Trophoblast cell (in vitro differentiated cells and primary cell): Measurements from ENCODE around the gene DNAL1.

Source experiments
- DNase-seq, 2 donors: peaks; one replicate each; pipeline ENCODE4 v3.0.0-alpha.2; 2016
- H2AFZ ChIP-seq: 2 replicates; pipeline ENCODE4 v1.6.1; 2013; ENCODE audit warnings: low read length, moderate library complexity, mild to moderate bottlenecking; ENCODE audit not compliant: insufficient read depth, poor library complexity
- H2AK5ac ChIP-seq: 2 replicates; pipeline ENCODE4 v1.6.1; 2013; ENCODE audit warnings: mild to moderate bottlenecking, low read length
- H2BK120ac ChIP-seq: 2 replicates; pipeline ENCODE4 v1.6.1; 2013; ENCODE audit warnings: low read length, mild to moderate bottlenecking, moderate library complexity; ENCODE audit not compliant: insufficient read depth, poor library complexity
- H2BK12ac ChIP-seq: 2 replicates; pipeline ENCODE4 v1.6.1; 2013; ENCODE audit warnings: mild to moderate bottlenecking, low read length, moderate library complexity
- H2BK5ac ChIP-seq: 2 replicates; pipeline ENCODE4 v1.6.1; 2013; ENCODE audit warnings: low read length, low read depth, moderate library complexity, mild to moderate bottlenecking; ENCODE audit not compliant: poor library complexity
- H3K14ac ChIP-seq: 2 replicates; pipeline ENCODE4 v1.6.1; 2013; ENCODE audit warnings: mild to moderate bottlenecking, low read length
- H3K18ac ChIP-seq: 2 replicates; pipeline ENCODE4 v1.6.1; 2013; ENCODE audit warnings: mild to moderate bottlenecking, low read length
- H3K23ac ChIP-seq: 2 replicates; pipeline ENCODE4 v1.6.1; 2013; ENCODE audit warnings: low read length
- H3K27ac ChIP-seq: 2 replicates; pipeline ENCODE4 v1.5.1; 2013; ENCODE audit warnings: low read depth, mild to moderate bottlenecking, inconsistent platforms, low read length, moderate library complexity
- H3K27me3 ChIP-seq: 2 replicates; pipeline ENCODE4 v1.6.1; 2013; ENCODE audit warnings: inconsistent platforms, mild to moderate bottlenecking, low read length, moderate library complexity; ENCODE audit not compliant: insufficient read depth
- H3K36me3 ChIP-seq, 2 experiments: 1 replicate in 1 of 2; 2 replicates in 1 of 2; pipeline ENCODE4 v1.6.1; 2013; ENCODE audit warnings: low read length in 2 of 2, mild to moderate bottlenecking in 2 of 2, moderate library complexity in 1 of 2; ENCODE audit not compliant: insufficient read depth in 2 of 2, control insufficient read depth in 1 of 2
- H3K4ac ChIP-seq: 2 replicates; pipeline ENCODE4 v1.6.1; 2013; ENCODE audit warnings: low read depth, mild to moderate bottlenecking, low read length, moderate library complexity
- H3K4me1 ChIP-seq, 2 experiments: 1 replicate in 1 of 2; 2 replicates in 1 of 2; pipeline ENCODE4 v1.6.1; 2013; ENCODE audit warnings: low read length in 2 of 2, mild to moderate bottlenecking in 2 of 2, moderate library complexity in 1 of 2; ENCODE audit not compliant: insufficient read depth in 2 of 2, control insufficient read depth in 1 of 2
- H3K4me2 ChIP-seq: 2 replicates; pipeline ENCODE4 v1.6.1; 2013; ENCODE audit warnings: inconsistent platforms, mild to moderate bottlenecking, low read length, moderate library complexity
- H3K4me3 ChIP-seq: 2 replicates; pipeline ENCODE4 v1.5.1; 2013; ENCODE audit warnings: mild to moderate bottlenecking, low read depth, low read length, inconsistent platforms
- H3K79me1 ChIP-seq: one replicate; pipeline ENCODE4 v1.6.1; 2013; ENCODE audit warnings: low read length
- H3K79me2 ChIP-seq: 2 replicates; pipeline ENCODE4 v1.6.1; 2013; ENCODE audit warnings: low read length, mild to moderate bottlenecking; ENCODE audit not compliant: control insufficient read depth, insufficient read depth, poor library complexity
- H3K9ac ChIP-seq: 2 replicates; pipeline ENCODE4 v1.6.1; 2013; ENCODE audit warnings: mild to moderate bottlenecking, low read length
- H3K9me3 ChIP-seq: 2 replicates; pipeline ENCODE4 v1.6.1; 2013; ENCODE audit warnings: low read depth, mild to moderate bottlenecking, control low read depth, inconsistent platforms, low read length; ENCODE audit not compliant: insufficient read depth
- H4K12ac ChIP-seq: 2 replicates; pipeline ENCODE4 v1.6.1; 2013; ENCODE audit warnings: low read depth, mild to moderate bottlenecking, low read length, moderate library complexity
- H4K8ac ChIP-seq: 2 replicates; pipeline ENCODE4 v1.6.1; 2013; ENCODE audit warnings: low read depth, mild to moderate bottlenecking, low read length, moderate library complexity
- H4K91ac ChIP-seq: one replicate; pipeline ENCODE4 v1.6.1; 2013; ENCODE audit warnings: low read depth, mild to moderate bottlenecking, low read length, moderate library complexity
- WGBS: extraction: QIAGEN DNeasy Blood & Tissue Kit; methylation state at CpG from one replicate; pipeline ENCODE4 v1.1.7; 2013; ENCODE audit warnings: missing lambda C conversion rate; ENCODE audit not compliant: insufficient read length, insufficient coverage; ENCODE audit errors: extremely low coverage; 5-methylcytosine and 5-hydroxymethylcytosine counted together

Gene DNAL1

DNA sequence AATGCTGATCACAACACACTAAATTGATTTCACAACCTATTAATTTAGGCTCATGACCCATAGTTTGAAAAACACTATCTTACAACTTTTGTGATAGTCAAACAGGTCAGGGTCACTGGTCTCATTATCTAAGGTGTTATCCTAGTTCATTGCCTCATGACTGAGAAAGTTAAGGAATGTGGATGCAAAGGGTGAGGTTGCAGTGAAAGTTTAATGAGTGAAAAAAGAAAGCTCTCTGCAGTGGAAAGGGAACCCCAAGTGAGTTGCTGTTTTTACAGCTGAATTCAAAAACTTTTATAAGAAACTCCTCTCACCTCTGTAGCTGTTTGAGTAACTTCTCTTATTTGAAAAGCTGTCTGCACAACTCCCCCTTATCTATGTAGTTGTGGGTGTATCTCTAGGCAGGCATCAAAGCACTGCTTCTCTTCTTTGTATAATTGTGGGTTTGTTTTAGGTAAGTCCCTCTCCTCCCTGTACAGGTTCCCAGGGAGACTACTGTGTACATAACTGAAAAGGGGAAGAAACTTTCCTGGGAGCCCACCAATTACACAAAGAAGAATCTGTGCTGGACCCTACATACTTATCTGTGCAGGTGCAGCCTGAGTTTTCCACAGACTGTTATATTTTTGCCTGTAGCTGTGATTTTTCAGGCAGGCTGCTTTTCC, 18.9 kb downstream of the DNAL1 start:
- H3K36me3 ChIP-seq = no peaks in the 10 kb centered on the region
- H2AK5ac ChIP-seq = no peak overlapping the region
- no peaks in the 10 kb centered on the region for H3K79me1 ChIP-seq
- H2AFZ ChIP-seq = no peak overlapping the region
- DNase-seq = no peak
- no peaks in the 10 kb centered on the region for H3K79me2 ChIP-seq
- H3K14ac ChIP-seq = no peak overlapping the region
- no peak overlapping the region for H2BK120ac ChIP-seq
- H3K27ac ChIP-seq = no peak overlapping the region
- no peak overlapping the region for H2BK5ac ChIP-seq
- H3K4me2 ChIP-seq = no peak overlapping the region
- H3K9me3 ChIP-seq = no peaks in the 10 kb centered on the region
- no peak overlapping the region for H3K4me3 ChIP-seq
- no peak overlapping the region for H4K8ac ChIP-seq
- H3K9ac ChIP-seq = no peak overlapping the region
- no peak overlapping the region for H3K4ac ChIP-seq
- H4K12ac ChIP-seq = no peak overlapping the region
- H2BK12ac ChIP-seq = no peak overlapping the region
- H4K91ac ChIP-seq = no peak overlapping the region
- no peaks in the 10 kb centered on the region for H3K27me3 ChIP-seq
- no peak overlapping the region for H3K18ac ChIP-seq
- no peak overlapping the region for H3K23ac ChIP-seq
- H3K4me1 ChIP-seq = no peaks in the 10 kb centered on the region

DNA sequence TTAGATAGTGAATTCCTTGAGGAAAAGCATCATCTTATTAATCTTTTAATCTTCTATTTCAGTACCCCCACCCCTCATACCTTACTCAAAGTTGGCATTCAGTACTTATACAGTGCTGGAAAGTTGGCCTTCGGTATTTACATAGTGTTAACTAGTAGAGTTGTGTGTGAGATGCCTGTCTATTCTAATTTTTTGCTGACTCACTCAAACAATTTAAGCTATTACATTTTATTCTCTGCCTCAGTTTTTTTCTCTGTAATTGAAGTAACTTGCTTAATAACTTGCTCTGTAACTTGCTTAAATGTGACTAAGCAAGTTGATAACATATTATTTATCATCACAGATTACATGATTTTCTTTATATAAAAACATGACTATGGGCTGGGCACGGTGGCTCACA, 20.3 kb downstream of the DNAL1 start:
- Histone ChIP-seq H2BK5ac (no peak overlapping the region), H3K9ac (no peak overlapping the region), H3K4me2 (no peak overlapping the region), H2BK12ac (no peak overlapping the region), H2AK5ac (no peak overlapping the region), H4K91ac (no peak overlapping the region), H3K9me3 (no peaks in the 10 kb centered on the region), H3K18ac (no peak overlapping the region), H3K27ac (no peak overlapping the region), H4K8ac (no peak overlapping the region), H4K12ac (no peak overlapping the region), H2BK120ac (no peak overlapping the region), H3K27me3 (no peaks in the 10 kb centered on the region), H3K4me3 (no peak overlapping the region), H3K4ac (no peak overlapping the region), H3K14ac (no peak overlapping the region), H3K36me3 (no peaks in the 10 kb centered on the region), H2AFZ (no peak overlapping the region), H3K79me1 (no peaks in the 10 kb centered on the region), H3K23ac (no peak overlapping the region), H3K79me2 (no peaks in the 10 kb centered on the region), H3K4me1 (no peaks in the 10 kb centered on the region)
- no peak for DNase-seq
- no CpG with 5 or more reads among the region's 2 CpGs for WGBS

DNA sequence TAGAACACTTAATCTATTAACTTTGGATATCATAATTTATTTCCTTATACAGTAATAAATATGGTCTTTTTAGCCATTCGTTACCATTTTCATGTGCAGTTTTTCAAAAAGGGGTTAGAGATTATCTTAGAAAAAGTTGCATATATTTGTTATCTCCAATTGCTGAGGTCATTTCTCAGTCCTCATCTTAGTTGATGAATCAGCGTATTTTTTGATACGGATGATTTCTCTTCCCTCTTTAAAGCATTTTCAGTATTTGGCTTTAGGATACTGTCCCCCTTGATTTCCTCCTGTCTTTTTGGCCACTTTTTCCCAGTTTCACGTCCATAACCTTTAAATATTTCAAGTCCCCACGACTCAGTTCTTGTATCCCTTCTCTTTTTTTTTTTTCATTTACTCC, 21.8 kb downstream of the DNAL1 start:
- Histone ChIP-seq H3K14ac (no peak overlapping the region), H3K4me3 (no peak overlapping the region), H2BK120ac (no peak overlapping the region), H2AFZ (no peak overlapping the region), H3K9ac (no peak overlapping the region), H2BK12ac (no peak overlapping the region), H3K36me3 (no peaks in the 10 kb centered on the region), H4K8ac (no peak overlapping the region), H3K79me1 (no peaks in the 10 kb centered on the region), H4K12ac (no peak overlapping the region), H3K9me3 (no peaks in the 10 kb centered on the region), H2AK5ac (no peak overlapping the region), H3K4ac (no peak overlapping the region), H3K18ac (no peak overlapping the region), H3K79me2 (no peaks in the 10 kb centered on the region), H3K4me1 (no peaks in the 10 kb centered on the region), H4K91ac (no peak overlapping the region), H3K27me3 (no peaks in the 10 kb centered on the region), H3K4me2 (no peak overlapping the region), H3K27ac (no peak overlapping the region), H3K23ac (no peak overlapping the region), H2BK5ac (no peak overlapping the region)
- DNase-seq = no peak
- no CpG with 5 or more reads among the region's 5 CpGs for WGBS

DNA sequence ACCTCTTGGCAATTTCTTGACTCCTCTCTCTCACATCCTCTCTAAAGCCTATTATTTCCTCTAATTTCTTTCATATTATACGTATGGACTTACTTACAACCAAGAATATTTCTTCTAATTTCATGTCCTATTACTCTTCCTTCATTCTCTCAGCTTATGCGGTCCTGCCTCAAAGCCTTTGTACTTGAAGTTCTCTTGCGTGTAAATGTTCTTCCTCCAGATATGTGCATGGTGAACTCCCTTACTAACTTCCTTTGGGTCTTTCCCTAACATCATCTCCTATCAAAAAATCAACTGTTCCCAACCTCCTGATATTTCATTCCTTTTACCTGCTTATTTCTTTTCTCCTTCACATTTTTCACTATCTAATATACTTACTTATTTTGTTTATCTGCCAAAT, 23.1 kb downstream of the DNAL1 start:
- H3K4ac ChIP-seq = no peak overlapping the region
- H2BK12ac ChIP-seq = no peak overlapping the region
- no peaks in the 10 kb centered on the region for H3K4me1 ChIP-seq
- no peaks in the 10 kb centered on the region for H3K79me1 ChIP-seq
- H3K4me3 ChIP-seq = no peak overlapping the region
- no peaks in the 10 kb centered on the region for H3K27me3 ChIP-seq
- H3K79me2 ChIP-seq = no peaks in the 10 kb centered on the region
- no peak overlapping the region for H3K23ac ChIP-seq
- no peak overlapping the region for H2AFZ ChIP-seq
- no peak overlapping the region for H4K8ac ChIP-seq
- no peak overlapping the region for H3K14ac ChIP-seq
- no peak overlapping the region for H2AK5ac ChIP-seq
- H4K91ac ChIP-seq = no peak overlapping the region
- no peaks in the 10 kb centered on the region for H3K9me3 ChIP-seq
- no peak overlapping the region for H3K27ac ChIP-seq
- DNase-seq = no peak
- no peak overlapping the region for H2BK120ac ChIP-seq
- H3K18ac ChIP-seq = no peak overlapping the region
- WGBS = 100% methylated on average over 1 of the region's 3 CpGs
- no peaks in the 10 kb centered on the region for H3K36me3 ChIP-seq
- no peak overlapping the region for H4K12ac ChIP-seq
- H3K9ac ChIP-seq = no peak overlapping the region
- H3K4me2 ChIP-seq = no peak overlapping the region
- H2BK5ac ChIP-seq = no peak overlapping the region
